Lung (tissue), 12 donors: ENCODE measurements around the gene RAPGEF1. TPM values are rescaled to one million over a fixed set of nuclear protein-coding genes. Genes with fewer than 3 reads are reported as not detected.

Experiments used
- ATAC-seq: fragments of 200-7000 bp; cut with Tn5 transposase; one replicate; pipeline ENCODE4 v1.9.1; 2020; ENCODE audit warnings: moderate number of reproducible peaks; ENCODE audit not compliant: insufficient read depth, low FRiP score
- DNase-seq, 3 donors: peaks; one replicate each; pipeline ENCODE4 v3.0.0-alpha.2; 2013 to 2017
- H3K27ac ChIP-seq, 2 donors: one replicate each; pipeline ENCODE4 v1.5.1; 2013; ENCODE audit warnings: mild to moderate bottlenecking in 2 of 2, moderate library complexity in 2 of 2, control low read depth in 1 of 2, inconsistent platforms in 1 of 2, low read depth in 1 of 2, low read length in 1 of 2
- H3K27me3 ChIP-seq, 3 donors: one replicate each; pipeline ENCODE4 v1.5.1; 2013; ENCODE audit warnings: low read length in 2 of 3; ENCODE audit not compliant: control insufficient read depth in 3 of 3, insufficient read depth in 3 of 3
- H3K36me3 ChIP-seq, 4 donors: one replicate each; pipeline ENCODE4 v1.5.1; 2013; ENCODE audit warnings: low read length in 4 of 4, mild to moderate bottlenecking in 1 of 4, moderate library complexity in 1 of 4; ENCODE audit not compliant: control insufficient read depth in 4 of 4, insufficient read depth in 4 of 4
- H3K4me1 ChIP-seq, 5 donors: one replicate each; pipeline ENCODE4 v1.5.1; 2013; ENCODE audit warnings: low read length in 5 of 5, mild to moderate bottlenecking in 2 of 5, moderate library complexity in 1 of 5; ENCODE audit not compliant: control insufficient read depth in 5 of 5, insufficient read depth in 5 of 5
- H3K4me3 ChIP-seq: one replicate; pipeline ENCODE4 v1.5.1; 2013; ENCODE audit warnings: mild to moderate bottlenecking, control low read depth, moderate library complexity
- H3K9ac ChIP-seq, 2 donors: one replicate each; pipeline ENCODE4 v1.5.1; 2013; ENCODE audit warnings: low read length in 2 of 2, control low read depth in 1 of 2; ENCODE audit not compliant: insufficient read depth in 1 of 2
- H3K9me3 ChIP-seq, 4 donors: one replicate each; pipeline ENCODE4 v1.5.1; 2013; ENCODE audit warnings: low read length in 3 of 4, mild to moderate bottlenecking in 1 of 4, moderate library complexity in 1 of 4; ENCODE audit not compliant: control insufficient read depth in 4 of 4, insufficient read depth in 3 of 4
- CTCF ChIP-seq: IDR thresholded peaks from 2 replicates; pipeline ENCODE4 v1.5.1; 2012; ENCODE audit warnings: mild to moderate bottlenecking; ENCODE audit errors: control extremely low read depth, extremely low read depth
- WGBS, 2 donors: extraction: QIAGEN DNeasy Blood & Tissue Kit; methylation state at CpG; one replicate each; pipeline ENCODE4 v1.1.7; 2013; 5-methylcytosine and 5-hydroxymethylcytosine counted together
- polyA plus RNA-seq, 2 donors: library from polyadenylated mRNA; stranded (reverse); fragments of 200-250 nt; gene quantifications; one replicate each; pipeline ENCODE4 v1.2.1, GENCODE V29; 2013
- total RNA-seq, 2 donors: library from RNA; depleted of rRNA in 1 of 2; stranded (reverse); fragments of >200 nt in 1 of 2; gene quantifications; one replicate each; pipeline ENCODE4 v1.2.1, GENCODE V29; 2014 to 2021
- donor health status: control.
- donor health status: control.
- donor health status: Bipolar disorder and iron deficiency.
- donor health status: healthy.
- donor health status: DM: yes; HTN: yes; CAD: no.

RAPGEF1 gene
- total and polyA plus RNA-seq, 4 donors, result 38.9 to 134 (median 55.1) TPM

GRCh38 chr9:131728546-131728910 is 11.3 kb downstream of the RAPGEF1 start:
- WGBS, 2 donors, result 54 to 76% methylated on average over 4 of the region's 4 CpGs
- Histone ChIP-seq H3K4me1 (peaks cover 14 to 46% (median 30%) of the 10 kb centered on the region in 5 donors), H3K27me3 (no peaks in the 10 kb centered on the region), H3K4me3 (no peak overlapping the region), H3K9me3 (no peaks in the 10 kb centered on the region), H3K36me3 (no peaks in the 10 kb centered on the region), H3K27ac (peak overlapping the region in 1 of 2 donors; percentile 79), H3K9ac (no peak overlapping the region)
- no peak for ATAC-seq
- TF ChIP-seq CTCF, result no peak
- no peak for DNase-seq

DNA sequence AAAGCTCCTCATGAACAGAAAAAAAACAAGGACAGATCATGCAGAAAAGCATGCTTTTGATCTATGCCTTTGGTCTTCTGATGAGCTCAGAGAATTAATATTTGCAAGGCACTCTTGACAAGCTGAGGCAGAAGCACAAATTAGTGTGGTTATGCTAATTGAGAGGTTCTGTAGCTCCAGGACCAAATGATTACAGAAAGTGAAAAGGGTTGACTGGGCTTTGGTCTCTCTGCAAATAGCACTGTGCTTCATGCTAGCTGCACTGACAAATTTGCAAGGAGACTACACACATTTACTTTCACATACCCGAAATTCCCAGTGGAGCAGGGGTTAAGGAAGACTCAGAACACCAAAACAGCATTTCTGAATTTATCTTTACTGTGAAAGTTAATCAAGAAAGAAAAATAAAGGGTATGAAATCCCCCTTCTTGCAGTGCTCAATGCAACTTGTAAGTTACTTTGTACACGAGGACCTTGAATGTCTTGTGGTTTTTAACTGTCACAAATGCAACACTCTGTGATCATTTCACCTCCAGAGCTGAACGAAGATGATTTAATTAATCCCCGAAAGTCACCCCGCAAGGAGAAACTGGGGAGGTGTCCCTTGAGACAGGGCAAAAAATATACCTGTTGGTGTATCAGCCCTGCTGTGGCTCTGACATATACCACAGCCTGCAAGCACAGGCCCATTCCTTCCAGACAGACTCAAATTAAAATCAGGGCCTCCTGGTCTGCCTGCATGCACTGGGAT is 11.9 kb downstream of the RAPGEF1 start:
- Histone ChIP-seq H3K9me3 (no peaks in the 10 kb centered on the region), H3K27me3 (no peaks in the 10 kb centered on the region), H3K4me3 (no peak overlapping the region), H3K9ac (no peak overlapping the region), H3K36me3 (no peaks in the 10 kb centered on the region), H3K27ac (peak overlapping the region in 1 of 2 donors; percentile 62), H3K4me1 (peaks cover 14 to 41% (median 29%) of the 10 kb centered on the region in 5 donors)
- no peak for DNase-seq
- WGBS, 2 donors, result 34 to 49% methylated on average over 5 of the region's 5 CpGs
- no peak for ATAC-seq
- TF ChIP-seq CTCF, result no peak

DNA sequence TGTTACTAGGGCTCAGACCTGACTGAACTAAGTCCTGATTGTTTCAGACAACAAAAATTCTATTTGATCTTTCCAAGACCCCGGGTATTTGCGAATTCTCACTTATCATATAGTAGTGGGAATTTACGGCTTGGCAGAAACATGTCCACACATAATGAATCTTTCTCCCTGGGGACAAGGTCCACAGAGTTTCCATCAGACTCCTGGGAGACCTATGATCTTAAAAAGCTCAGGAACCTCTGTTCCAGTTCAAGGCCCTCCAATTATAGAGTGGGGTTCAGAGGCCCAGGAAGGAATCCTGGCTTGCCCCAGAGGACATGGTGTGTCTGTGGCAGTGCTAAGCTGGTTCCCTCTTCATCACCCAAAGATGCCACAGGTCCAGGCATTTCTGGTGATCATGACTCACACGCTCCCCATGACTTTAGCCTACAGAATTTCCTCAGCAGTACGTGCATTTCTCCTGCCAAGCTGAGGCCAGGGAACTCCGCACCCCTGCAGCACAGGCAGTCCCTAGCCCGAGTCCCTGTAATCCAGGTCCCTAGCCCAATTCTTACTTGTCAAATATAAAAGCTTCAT is 12.6 kb downstream of the RAPGEF1 start:
- Histone ChIP-seq H3K27me3 (no peaks in the 10 kb centered on the region), H3K36me3 (no peaks in the 10 kb centered on the region), H3K9ac (no peak overlapping the region), H3K4me1 (peaks cover 12 to 39% (median 30%) of the 10 kb centered on the region in 5 donors), H3K4me3 (no peak overlapping the region), H3K9me3 (no peaks in the 10 kb centered on the region), H3K27ac (peak overlapping the region in 1 of 2 donors; percentile 42)
- 66 to 70% methylated on average over 7 of the region's 7 CpGs for WGBS, 2 donors
- ATAC-seq (no peak), DNase-seq (no peak)
- TF ChIP-seq CTCF, result no peak
